C4-2B (cell line): ENCODE data around the gene LRMDA.

Experiments
- H3K27ac ChIP-seq: fragments of 450-650 bp; 2 replicates; pipeline ENCODE4 v1.5.1; 2017
- CTCF ChIP-seq: fragments of 450-650 bp; conservative IDR thresholded peaks from 2 replicates; pipeline ENCODE4 v1.5.1; 2017; ENCODE audit warnings: mild to moderate bottlenecking
- ZFX ChIP-seq: fragments of 450-650 bp; IDR thresholded peaks from 2 replicates; pipeline ENCODE4 v1.6.1; 2017

The LRMDA gene

GRCh38 chr10:76086761-76087639 is 655.6 kb downstream of the LRMDA start:
- peak; percentile 94 for TF ChIP-seq CTCF
- no peak for TF ChIP-seq ZFX
- no peak overlapping the region for H3K27ac ChIP-seq

- no peak for TF ChIP-seq CTCF
- no peak for TF ChIP-seq ZFX
- no peak overlapping the region for H3K27ac ChIP-seq
These were observed 656.6 kb downstream of the LRMDA start for GRCh38 chr10:76088008-76088407.

- no peak for TF ChIP-seq CTCF
- TF ChIP-seq ZFX, result no peak
- no peak overlapping the region for H3K27ac ChIP-seq
These were observed 657.6 kb downstream of the LRMDA start for GRCh38 chr10:76088980-76089379.

- no peak for TF ChIP-seq ZFX
- TF ChIP-seq CTCF, result no peak
- H3K27ac ChIP-seq, result no peak overlapping the region
These were observed 658.2 kb downstream of the LRMDA start for GRCh38 chr10:76089556-76090180.

GRCh38 chr10:76091926-76092325 is 660.5 kb downstream of the LRMDA start:
- no peak for TF ChIP-seq ZFX
- TF ChIP-seq CTCF, result no peak
- H3K27ac ChIP-seq, result no peak overlapping the region

- TF ChIP-seq ZFX (no peak), CTCF (no peak)
- no peak overlapping the region for H3K27ac ChIP-seq
These were observed 675.2 kb downstream of the LRMDA start for GRCh38 chr10:76106611-76107010.

GRCh38 chr10:76108563-76109359 is 677.3 kb downstream of the LRMDA start:
- TF ChIP-seq CTCF, result no peak
- no peak for TF ChIP-seq ZFX
- H3K27ac ChIP-seq, result no peak overlapping the region
